WTC11 (cell line): ENCODE data around the gene GNGT2. TPM values are rescaled to one million over a fixed set of nuclear protein-coding genes. Genes with fewer than 3 reads are reported as not detected.

Experiments
- ATAC-seq: fragments of 200-7000 bp; cut with Tn5 transposase; 2 replicates; pipeline ENCODE4 v1.10.0; 2021; ENCODE audit warnings: mild to moderate bottlenecking, moderate library complexity
- CTCF ChIA-PET: fragments of 300-600 bp; sonication (Branson Sonifier 250); formaldehyde crosslinking; loops from one replicate; lab custom pipeline; 2021; ENCODE audit warnings: antibody characterized with exemption; lab: Charles Lee
- POLR2A ChIA-PET: fragments of 350-600 bp; sonication (Branson Sonifier 250); formaldehyde crosslinking; loops from one replicate; lab custom pipeline; 2021; ENCODE audit warnings: antibody characterized with exemption; lab: Charles Lee
- DNase-seq: peaks from one replicate; pipeline ENCODE4 v3.0.0; 2021; ENCODE audit warnings: low spot score
- H3K27ac Mint-ChIP-seq: 2 replicates; pipeline ENCODE4 v1.8.0; 2021; ENCODE audit warnings: mixed read lengths
- H3K27me3 Mint-ChIP-seq: 2 replicates; pipeline ENCODE4 v1.8.0; 2021; ENCODE audit warnings: low read depth, mild to moderate bottlenecking, moderate library complexity, mixed read lengths
- H3K36me3 Mint-ChIP-seq: 2 replicates; pipeline ENCODE4 v1.8.0; 2021; ENCODE audit warnings: mixed read lengths
- H3K4me1 Mint-ChIP-seq: 2 replicates; pipeline ENCODE4 v1.8.0; 2022; ENCODE audit warnings: mixed read lengths
- H3K4me3 Mint-ChIP-seq: 2 replicates; pipeline ENCODE4 v1.8.0; 2021; ENCODE audit warnings: mild to moderate bottlenecking, moderate library complexity, mixed read lengths
- H3K9me3 Mint-ChIP-seq: 2 replicates; pipeline ENCODE4 v1.8.0; 2021; ENCODE audit warnings: mixed read lengths
- CREM ChIP-seq: sonication (generic); formaldehyde crosslinking; IDR thresholded peaks from 2 replicates; pipeline ENCODE4 v1.8.1; 2022; ENCODE audit warnings: mild to moderate bottlenecking, missing genetic modification reagents, moderate library complexity
- FOXK1 ChIP-seq: sonication (generic); formaldehyde crosslinking; IDR thresholded peaks from 2 replicates; pipeline ENCODE4 v1.8.0; 2022; ENCODE audit warnings: mild to moderate bottlenecking, moderate library complexity, missing genetic modification reagents
- FOXP1 ChIP-seq: sonication (generic); formaldehyde crosslinking; IDR thresholded peaks from 2 replicates; pipeline ENCODE4 v1.8.0; 2022; ENCODE audit warnings: missing genetic modification reagents, mild to moderate bottlenecking, moderate library complexity, borderline replicate concordance
- JAZF1 ChIP-seq: fragments of 250-450 bp; sonication (Bioruptor Pico); IDR thresholded peaks from 2 replicates; pipeline ENCODE4 v1.9.0; 2021; ENCODE audit warnings: moderate library complexity, mild to moderate bottlenecking, inconsistent platforms
- NFATC4 ChIP-seq: fragments of 250-450 bp; sonication (Bioruptor Pico); IDR thresholded peaks from 2 replicates; pipeline ENCODE4 v1.9.0; 2021; ENCODE audit warnings: mild to moderate bottlenecking
- NFE2L1 ChIP-seq: sonication (generic); formaldehyde crosslinking; IDR thresholded peaks from 2 replicates; pipeline ENCODE4 v1.8.1; 2023; ENCODE audit warnings: missing genetic modification reagents
- SP1 ChIP-seq: sonication (generic); formaldehyde crosslinking; conservative IDR thresholded peaks from 2 replicates; pipeline ENCODE4 v1.8.1; 2022; ENCODE audit warnings: missing genetic modification reagents
- TEAD4 ChIP-seq: sonication (generic); formaldehyde crosslinking; IDR thresholded peaks from 2 replicates; pipeline ENCODE4 v1.8.0; 2022; ENCODE audit warnings: mild to moderate bottlenecking, missing genetic modification reagents
- USF1 ChIP-seq: sonication (generic); formaldehyde crosslinking; IDR thresholded peaks from 2 replicates; pipeline ENCODE4 v1.8.0; 2022; ENCODE audit warnings: mild to moderate bottlenecking, missing genetic modification reagents
- ZNF138 ChIP-seq: sonication (generic); formaldehyde crosslinking; conservative IDR thresholded peaks from 2 replicates; pipeline ENCODE4 v1.8.1; 2022; ENCODE audit warnings: mild to moderate bottlenecking, moderate library complexity, missing genetic modification reagents
- ZNF396 ChIP-seq: fragments of 250-450 bp; sonication (Bioruptor Pico); IDR thresholded peaks from 2 replicates; pipeline ENCODE4 v1.8.0; 2021; ENCODE audit warnings: mild to moderate bottlenecking, moderate library complexity, borderline replicate concordance
- total RNA-seq: library from RNA; stranded (reverse); gene quantifications from 3 replicates; pipeline ENCODE4 v1.2.3, GENCODE V29; 2021
- TF ChIP-seq, protein P1 (sequence below): sonication (generic); formaldehyde crosslinking; IDR thresholded peaks from 2 replicates; pipeline ENCODE4 v1.8.0; 2023; ENCODE audit warnings: missing genetic modification reagents, mild to moderate bottlenecking, borderline replicate concordance
- TF ChIP-seq, protein P2 (sequence below): sonication (generic); formaldehyde crosslinking; IDR thresholded peaks from 2 replicates; pipeline ENCODE4 v1.8.1; 2022; ENCODE audit warnings: mild to moderate bottlenecking, missing genetic modification reagents, moderate library complexity, borderline replicate concordance
- TF ChIP-seq, protein P3 (sequence below): fragments of 250-450 bp; sonication (Bioruptor Pico); IDR thresholded peaks from 2 replicates; pipeline ENCODE4 v1.8.0; 2021; ENCODE audit warnings: mild to moderate bottlenecking
- TF ChIP-seq, protein P4 (sequence below): sonication (generic); formaldehyde crosslinking; IDR thresholded peaks from 2 replicates; pipeline ENCODE4 v1.8.1; 2023; ENCODE audit warnings: mild to moderate bottlenecking, missing genetic modification reagents

GNGT2 gene
- total RNA-seq, 1 experiment from 2014 or later = 0.70 TPM

DNA sequence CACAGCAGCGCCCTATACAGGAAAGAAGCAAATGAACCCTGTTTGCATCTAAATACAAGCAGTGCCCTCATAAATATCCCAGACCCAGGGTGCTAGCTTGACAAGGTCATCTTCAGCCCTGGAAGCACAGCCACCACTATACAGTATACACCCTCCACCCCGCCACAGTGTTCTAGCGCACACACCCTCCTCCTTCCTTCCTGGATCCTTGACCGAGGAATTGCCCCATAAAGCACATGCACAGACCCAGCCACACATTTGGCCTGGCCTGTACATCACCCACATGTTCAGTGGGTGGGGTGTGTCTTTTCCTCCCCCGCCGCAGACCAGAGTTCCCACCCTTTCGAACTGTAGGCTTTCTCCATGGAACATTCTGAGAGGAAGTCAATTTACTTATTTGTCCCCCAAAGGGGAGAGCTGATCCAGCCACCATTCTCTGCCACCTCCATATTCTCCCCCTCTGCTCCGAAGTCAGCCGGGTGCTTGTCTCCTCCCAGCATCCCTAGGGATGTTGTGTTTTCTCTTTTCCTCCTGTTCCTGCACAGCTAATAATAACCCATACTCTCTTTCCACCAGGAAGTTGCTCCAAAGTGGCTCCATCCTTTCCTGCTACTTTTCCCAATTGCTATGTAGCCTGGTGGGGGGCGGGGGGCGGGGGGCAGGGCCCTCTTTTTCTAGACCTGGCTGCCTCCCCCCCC lies 6.7 kb upstream of the GNGT2 start (continued):
- TF ChIP-seq ZNF396 = no peak
- TF ChIP-seq FOXK1 (CRISPR knock-in tag) = no peak
- TF ChIP-seq CREM (CRISPR knock-in tag) = no peak
- TF ChIP-seq, protein P1, sequence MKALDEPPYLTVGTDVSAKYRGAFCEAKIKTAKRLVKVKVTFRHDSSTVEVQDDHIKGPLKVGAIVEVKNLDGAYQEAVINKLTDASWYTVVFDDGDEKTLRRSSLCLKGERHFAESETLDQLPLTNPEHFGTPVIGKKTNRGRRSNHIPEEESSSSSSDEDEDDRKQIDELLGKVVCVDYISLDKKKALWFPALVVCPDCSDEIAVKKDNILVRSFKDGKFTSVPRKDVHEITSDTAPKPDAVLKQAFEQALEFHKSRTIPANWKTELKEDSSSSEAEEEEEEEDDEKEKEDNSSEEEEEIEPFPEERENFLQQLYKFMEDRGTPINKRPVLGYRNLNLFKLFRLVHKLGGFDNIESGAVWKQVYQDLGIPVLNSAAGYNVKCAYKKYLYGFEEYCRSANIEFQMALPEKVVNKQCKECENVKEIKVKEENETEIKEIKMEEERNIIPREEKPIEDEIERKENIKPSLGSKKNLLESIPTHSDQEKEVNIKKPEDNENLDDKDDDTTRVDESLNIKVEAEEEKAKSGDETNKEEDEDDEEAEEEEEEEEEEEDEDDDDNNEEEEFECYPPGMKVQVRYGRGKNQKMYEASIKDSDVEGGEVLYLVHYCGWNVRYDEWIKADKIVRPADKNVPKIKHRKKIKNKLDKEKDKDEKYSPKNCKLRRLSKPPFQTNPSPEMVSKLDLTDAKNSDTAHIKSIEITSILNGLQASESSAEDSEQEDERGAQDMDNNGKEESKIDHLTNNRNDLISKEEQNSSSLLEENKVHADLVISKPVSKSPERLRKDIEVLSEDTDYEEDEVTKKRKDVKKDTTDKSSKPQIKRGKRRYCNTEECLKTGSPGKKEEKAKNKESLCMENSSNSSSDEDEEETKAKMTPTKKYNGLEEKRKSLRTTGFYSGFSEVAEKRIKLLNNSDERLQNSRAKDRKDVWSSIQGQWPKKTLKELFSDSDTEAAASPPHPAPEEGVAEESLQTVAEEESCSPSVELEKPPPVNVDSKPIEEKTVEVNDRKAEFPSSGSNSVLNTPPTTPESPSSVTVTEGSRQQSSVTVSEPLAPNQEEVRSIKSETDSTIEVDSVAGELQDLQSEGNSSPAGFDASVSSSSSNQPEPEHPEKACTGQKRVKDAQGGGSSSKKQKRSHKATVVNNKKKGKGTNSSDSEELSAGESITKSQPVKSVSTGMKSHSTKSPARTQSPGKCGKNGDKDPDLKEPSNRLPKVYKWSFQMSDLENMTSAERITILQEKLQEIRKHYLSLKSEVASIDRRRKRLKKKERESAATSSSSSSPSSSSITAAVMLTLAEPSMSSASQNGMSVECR (CRISPR knock-in tag) = no peak
- TF ChIP-seq, all 79 proteins: peak for 0

GRCh38 chr17:49216482-49216881 lies 6.1 kb upstream of the GNGT2 start:
- TF ChIP-seq TEAD4 (CRISPR knock-in tag) (no peak), JAZF1 (CRISPR knock-in tag) (no peak), ZNF138 (CRISPR knock-in tag) (no peak), NFE2L1 (CRISPR knock-in tag) (no peak), FOXP1 (CRISPR knock-in tag) (no peak), SP1 (CRISPR knock-in tag) (no peak), NFATC4 (no peak), USF1 (CRISPR knock-in tag) (no peak)
- TF ChIP-seq, protein P2, sequence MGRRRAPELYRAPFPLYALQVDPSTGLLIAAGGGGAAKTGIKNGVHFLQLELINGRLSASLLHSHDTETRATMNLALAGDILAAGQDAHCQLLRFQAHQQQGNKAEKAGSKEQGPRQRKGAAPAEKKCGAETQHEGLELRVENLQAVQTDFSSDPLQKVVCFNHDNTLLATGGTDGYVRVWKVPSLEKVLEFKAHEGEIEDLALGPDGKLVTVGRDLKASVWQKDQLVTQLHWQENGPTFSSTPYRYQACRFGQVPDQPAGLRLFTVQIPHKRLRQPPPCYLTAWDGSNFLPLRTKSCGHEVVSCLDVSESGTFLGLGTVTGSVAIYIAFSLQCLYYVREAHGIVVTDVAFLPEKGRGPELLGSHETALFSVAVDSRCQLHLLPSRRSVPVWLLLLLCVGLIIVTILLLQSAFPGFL (CRISPR knock-in tag) = no peak
- TF ChIP-seq, protein P3, sequence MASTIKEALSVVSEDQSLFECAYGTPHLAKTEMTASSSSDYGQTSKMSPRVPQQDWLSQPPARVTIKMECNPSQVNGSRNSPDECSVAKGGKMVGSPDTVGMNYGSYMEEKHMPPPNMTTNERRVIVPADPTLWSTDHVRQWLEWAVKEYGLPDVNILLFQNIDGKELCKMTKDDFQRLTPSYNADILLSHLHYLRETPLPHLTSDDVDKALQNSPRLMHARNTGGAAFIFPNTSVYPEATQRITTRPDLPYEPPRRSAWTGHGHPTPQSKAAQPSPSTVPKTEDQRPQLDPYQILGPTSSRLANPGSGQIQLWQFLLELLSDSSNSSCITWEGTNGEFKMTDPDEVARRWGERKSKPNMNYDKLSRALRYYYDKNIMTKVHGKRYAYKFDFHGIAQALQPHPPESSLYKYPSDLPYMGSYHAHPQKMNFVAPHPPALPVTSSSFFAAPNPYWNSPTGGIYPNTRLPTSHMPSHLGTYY (CRISPR knock-in tag) = no peak
- TF ChIP-seq, protein P4, sequence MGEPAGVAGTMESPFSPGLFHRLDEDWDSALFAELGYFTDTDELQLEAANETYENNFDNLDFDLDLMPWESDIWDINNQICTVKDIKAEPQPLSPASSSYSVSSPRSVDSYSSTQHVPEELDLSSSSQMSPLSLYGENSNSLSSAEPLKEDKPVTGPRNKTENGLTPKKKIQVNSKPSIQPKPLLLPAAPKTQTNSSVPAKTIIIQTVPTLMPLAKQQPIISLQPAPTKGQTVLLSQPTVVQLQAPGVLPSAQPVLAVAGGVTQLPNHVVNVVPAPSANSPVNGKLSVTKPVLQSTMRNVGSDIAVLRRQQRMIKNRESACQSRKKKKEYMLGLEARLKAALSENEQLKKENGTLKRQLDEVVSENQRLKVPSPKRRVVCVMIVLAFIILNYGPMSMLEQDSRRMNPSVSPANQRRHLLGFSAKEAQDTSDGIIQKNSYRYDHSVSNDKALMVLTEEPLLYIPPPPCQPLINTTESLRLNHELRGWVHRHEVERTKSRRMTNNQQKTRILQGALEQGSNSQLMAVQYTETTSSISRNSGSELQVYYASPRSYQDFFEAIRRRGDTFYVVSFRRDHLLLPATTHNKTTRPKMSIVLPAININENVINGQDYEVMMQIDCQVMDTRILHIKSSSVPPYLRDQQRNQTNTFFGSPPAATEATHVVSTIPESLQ (CRISPR knock-in tag) = no peak
- ATAC-seq (no peak), DNase-seq (no peak)
- H3K36me3 Mint-ChIP-seq = no peaks in the 10 kb centered on the region
- H3K27ac Mint-ChIP-seq = no peak overlapping the region
- no peak overlapping the region for H3K4me3 Mint-ChIP-seq
- CTCF ChIA-PET = interaction anchor here (1.7 kb wide), 1 partner anchor 11 kb away, joined by 3 read pairs; no protein-coding TSS in a partner anchor
- H3K9me3 Mint-ChIP-seq = no peaks in the 10 kb centered on the region
- peaks cover 32% of the 10 kb centered on the region for H3K4me1 Mint-ChIP-seq
- H3K27me3 Mint-ChIP-seq = peaks cover 12% of the 10 kb centered on the region
- POLR2A ChIA-PET = no interaction called here
